ENCODE data around the gene TXNRD1.
"Not testable (repeated sequence)": the region's sequence is repeated elsewhere in the genome, so short reads cannot be mapped to it uniquely, and the experiment has no call there.

TXNRD1 gene

DNA sequence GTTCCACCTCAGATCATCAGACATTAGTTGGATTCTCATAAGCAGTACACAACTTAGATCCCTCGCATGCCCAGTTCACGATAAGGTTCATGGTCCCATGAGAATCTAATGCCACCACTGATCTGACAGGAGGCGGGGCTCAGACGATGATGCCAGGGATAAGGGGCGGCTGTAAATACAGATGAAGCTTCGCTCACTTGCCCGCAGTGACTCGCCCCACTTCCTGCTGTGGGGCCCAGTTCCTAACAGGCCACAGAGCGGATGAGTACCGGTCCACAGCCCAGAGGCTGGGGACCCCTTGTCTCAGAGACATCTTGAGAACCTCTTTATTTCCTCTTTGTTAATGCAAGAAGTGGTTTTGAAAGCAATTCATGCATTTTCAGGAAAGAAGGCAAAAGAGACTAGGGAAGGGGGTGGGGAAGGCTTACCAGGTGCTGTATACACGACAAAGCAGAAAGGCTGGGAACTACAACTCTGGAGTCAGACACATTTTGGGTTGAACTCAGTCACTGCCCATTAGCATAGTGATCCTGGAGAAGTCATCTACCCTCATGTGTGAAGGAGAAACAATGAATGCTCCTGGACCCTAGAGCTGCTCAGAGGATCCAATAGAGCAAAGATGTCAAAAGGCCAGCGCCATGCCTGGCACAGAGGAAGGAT, 156.6 kb downstream of the TXNRD1 start:
- DNase-seq (ENCODE audit: low read depth) = no peak

DNA sequence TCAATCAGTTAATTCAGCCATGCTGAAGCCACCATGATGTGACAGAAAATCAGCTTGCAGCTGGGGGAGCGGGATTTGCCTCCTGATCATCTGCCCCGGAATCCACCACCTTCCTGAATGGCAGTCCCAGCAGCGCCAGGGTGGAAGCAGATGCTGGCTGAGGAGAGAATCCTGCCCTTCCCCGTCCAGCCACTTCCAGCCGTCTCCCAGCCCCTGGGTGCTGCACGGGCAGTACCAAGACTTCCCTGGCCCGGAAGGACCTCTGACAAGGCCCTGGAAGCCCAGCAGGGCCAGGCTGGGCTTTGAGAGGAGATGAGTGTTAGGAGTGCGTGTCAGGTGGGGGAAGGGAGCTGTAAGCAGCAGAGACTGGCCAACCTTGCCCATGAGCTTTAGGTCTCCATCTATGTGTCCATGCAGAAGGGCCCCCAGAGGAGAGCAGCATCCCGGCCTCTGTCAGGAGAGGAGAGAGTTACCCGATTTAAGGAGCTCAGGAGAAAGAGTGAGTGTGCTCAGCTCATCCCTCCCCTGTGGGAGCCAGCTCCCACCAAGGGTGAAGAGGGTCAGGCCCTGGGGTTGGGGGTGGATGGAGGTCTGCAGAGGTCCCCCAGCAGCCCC, 157.2 kb downstream of the TXNRD1 start:
- DNase-seq (ENCODE audit: low read depth) = no peak

DNA sequence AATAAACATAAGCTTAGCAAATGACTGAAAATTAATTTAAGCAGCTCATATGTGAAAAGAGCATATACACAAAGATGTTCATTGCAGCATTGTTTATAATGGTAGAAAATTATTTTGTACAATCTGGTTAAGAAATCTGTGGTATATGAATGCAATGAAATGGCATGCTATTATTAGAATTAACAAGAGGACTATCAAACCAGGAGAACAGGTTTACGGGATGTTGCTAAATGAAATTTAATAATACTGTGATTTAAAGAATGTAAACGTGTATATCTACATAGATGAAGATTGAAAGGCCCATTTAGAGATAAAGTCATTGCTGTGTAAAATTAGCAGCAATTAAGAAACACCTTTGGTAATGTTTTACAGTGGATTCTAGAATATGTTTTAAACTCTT, 158.5 kb downstream of the TXNRD1 start:
- DNase-seq (ENCODE audit: low read depth) = no peak

DNA sequence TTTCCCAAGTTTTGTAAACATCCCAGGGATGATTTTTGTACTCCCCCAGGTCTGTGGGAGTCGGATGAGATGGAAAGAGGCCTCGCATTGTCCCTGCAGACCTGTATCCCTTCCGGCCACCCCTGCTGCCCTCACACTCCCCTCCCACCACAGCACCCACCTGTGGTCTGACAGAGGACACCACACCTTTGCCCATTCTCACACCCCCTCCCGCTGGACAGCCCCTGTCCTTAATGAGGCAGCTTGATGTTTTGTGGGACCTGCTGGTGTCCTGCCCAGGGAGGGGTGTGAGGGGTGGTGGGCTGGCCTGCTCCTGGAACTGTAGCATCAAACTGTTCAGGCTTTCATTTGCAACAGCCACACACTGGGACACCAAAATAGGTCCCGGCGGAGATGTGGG, 159.2 kb downstream of the TXNRD1 start:
- no peak for DNase-seq (ENCODE audit: low read depth)

DNA sequence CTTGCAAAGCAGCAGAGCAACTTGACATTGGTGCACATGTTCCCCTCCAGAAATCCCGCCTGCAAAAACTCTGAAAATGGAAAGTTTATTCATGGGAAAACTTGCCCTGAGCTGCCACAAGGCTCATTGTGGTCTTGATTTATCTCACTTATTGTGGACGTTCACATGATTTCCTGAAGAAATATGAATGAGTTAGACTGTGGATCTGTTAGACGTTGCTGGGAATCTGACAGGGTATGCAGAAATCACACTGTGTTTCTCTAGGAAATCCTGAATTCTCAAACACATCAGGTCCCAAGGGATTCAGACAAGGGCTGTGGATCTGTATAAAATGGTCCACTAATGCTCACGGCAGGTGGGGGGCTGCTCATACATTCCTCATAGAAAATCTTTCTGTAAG, 160.2 kb downstream of the TXNRD1 start:
- DNase-seq (ENCODE audit: low read depth) = no peak

DNA sequence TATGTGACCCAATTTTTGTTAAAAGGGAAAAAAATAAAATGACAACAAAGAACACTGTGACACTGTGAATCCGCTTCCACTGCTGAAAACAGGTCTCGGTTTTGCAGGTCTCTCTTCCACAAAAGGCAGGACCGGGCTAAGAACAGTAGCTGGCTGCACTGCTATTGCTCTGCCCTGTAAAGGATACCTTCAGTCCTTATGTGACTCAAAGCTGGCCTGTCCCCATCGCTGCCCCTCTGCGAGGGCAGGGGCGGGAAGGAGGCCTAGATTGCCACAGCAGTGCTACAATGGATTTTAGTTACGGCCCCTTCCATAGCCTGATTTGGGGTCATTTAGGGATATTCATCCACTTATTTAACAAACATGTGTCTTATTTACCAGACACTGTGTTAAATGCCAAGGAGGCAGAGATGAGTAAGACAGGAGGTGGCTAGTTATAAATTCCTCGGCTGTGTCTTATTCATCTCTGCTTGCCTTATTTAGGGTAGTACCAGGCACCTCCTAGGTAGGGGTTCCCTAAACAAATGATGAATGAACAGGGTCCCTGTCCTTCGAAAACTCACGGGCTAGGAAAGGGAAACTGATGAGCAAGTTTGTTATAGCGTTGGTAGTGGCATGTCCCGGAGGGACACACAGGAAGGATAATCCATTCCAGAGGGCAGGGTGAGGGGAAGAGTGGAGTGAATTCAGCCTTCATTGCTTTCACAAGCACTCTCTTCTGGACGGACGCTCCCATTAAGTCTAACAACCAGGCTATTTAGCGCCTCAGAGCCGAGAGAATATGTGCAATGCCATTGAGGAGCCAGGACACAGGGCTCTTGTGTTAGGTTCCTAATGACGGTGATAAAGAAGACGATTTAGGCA, 161.3 kb downstream of the TXNRD1 start:
- no peak for DNase-seq (ENCODE audit: low read depth)

DNA sequence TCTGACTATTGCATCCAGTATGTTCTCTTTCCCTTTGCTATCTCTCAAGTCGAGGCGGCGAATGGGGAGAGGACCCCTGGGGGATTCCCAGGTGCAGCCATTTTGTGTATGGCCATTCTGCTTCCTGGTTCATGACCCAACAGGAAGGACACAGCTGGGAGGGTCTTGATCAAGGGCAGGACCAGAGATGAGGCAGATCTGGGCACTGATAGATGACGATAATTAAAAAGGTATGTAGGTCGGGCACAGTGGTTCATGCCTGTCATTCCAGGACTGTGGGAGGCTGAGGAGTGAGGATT, 161.9 kb downstream of the TXNRD1 start:
- no peak for DNase-seq (ENCODE audit: low read depth)

DNA sequence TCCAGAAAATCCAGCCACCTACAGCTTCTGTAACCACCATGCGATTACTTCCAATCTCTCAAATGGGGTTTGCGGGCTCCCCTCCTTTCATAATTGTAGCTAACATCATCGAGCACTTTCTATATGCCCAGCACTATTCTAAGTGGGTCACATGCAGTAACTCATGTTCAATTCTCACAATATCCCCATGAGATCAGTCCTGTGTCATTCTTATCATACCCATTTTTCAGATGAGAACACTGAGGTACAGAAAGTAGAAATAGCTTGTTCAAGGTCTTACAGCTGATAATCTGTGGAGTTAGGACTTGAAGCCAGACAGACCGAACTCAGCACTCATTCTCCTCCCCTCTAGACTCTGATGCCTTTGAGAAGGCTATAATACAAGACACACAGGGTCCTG, 162.8 kb downstream of the TXNRD1 start:
- no peak for DNase-seq (ENCODE audit: low read depth)

DNA sequence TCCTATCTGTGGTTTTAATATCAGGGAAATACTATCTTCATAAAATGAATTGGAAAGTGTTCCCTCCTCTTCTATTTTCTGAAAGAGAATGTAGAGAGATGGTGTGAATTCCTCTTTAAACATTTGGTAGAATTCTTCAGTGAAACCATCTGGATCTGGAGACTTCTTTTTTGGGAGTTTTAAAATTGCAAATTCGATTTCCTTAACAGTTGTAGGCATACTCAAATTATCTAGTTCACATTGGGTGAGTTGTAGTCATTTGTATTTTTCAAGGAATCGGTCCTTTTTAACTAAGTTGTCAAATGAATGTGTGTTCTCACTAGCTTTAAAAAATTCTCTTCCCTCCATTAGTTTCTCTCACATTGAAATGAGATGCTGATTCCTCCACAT, 165.8 kb downstream of the TXNRD1 start:
- no peak for DNase-seq (ENCODE audit: low read depth)

DNA sequence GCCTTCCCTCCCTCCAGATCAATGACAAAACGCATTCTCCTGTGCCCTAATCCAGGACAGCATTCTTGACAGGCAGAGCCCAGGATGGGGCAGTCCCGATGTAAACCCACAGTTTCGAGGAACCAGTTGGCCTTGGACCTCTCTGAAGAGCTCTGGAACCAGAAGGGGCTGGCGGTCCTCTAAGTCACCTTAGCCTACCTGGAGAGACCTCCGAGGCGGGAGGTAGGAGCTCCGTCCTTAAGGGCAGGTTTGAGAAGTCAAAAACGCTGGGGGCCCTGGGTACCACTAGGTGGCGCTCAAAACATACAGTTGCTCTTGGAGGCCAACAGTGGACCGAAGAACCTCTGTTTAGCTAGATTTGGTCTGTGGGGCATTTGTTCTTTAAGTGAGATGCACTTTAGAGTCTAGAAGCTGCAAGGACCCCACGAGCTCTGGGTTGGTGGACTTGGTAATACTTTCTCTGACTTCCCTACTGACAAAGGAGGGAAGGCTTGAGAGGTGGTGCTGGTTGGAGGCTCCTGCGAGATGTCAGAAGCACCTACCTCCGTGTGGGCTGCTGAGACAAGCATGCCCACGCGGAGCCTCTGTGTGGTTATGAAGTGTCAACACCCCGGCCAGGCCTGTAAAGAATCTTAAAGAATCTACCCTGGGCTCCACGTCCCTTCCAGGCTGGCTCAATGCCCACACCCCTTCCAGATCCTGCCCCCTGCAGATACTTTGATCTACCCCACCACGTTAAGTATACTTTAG, 166.3 kb downstream of the TXNRD1 start:
- peak; percentile 58 for DNase-seq (ENCODE audit: low read depth)

DNA sequence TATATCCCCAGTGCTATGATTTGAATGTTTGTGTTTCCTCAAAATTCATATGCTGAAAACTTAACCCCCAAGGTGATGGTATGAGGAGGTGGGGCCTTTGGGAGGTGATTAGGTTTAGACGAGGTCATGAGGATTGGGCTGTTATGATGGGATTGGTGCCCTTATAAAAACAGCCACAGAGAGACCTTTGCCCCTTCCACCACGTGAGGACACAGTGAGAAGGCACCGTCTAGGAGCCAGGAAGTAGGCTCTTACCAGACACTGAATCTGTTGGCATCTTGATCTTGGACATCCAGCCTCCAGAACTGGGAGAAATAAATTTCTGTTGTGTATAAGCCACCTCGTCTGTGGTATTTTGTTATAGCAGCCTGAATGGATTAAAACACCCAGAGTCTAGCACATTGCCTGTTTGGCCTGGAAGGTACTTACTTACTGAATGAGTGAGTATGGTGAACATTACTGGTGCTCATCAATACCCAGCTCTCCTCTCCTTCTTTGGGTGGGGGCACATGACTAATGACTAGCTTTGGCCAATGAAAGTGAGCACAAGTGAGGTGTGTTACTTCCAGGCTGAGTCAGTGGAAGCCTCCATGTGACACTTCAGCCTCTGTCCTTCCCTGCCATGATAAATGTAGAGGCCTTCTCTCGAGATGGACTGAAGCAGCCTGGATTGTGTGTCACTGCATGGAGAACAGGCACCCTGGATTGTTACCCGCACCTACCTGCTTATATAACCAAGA, 168.7 kb downstream of the TXNRD1 start:
- no peak for DNase-seq (ENCODE audit: low read depth)

DNA sequence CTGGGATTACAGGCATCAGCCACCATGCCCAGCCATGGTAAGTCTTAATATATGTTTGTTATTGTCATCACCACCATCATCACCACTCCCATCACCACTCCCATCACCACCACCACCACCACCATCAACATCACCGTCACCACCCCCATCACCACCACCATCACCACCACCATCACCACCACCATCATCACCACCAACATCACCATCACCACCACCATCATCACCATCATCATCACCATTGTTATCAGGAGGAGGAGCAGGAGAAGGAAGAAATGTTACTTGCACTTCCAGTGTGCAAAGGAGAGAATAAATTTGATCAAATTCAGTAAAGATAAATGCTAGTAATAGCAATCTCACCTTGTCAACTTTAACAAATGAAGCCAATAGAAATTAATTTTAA, 169.9 kb downstream of the TXNRD1 start:
- no peak for DNase-seq (ENCODE audit: low read depth)

DNA sequence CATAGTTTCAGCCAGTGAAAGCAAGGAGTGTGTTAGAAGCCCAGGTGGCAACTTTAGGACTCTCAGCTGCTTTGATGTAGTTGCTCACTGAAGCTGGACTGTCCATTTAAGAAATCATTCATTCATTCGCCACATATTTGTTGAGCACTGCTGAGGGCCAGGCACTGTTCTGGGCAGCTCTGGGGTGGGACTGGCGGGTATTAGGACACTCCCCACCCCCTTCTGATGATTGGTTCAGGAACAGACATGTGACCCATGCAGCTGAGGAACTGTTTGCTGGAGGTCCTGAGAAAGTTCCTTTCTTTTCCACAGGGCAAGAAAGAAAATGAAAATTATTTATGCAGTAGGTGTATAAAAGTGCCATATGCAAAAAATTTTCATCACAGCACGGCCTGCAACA, 170.9 kb downstream of the TXNRD1 start:
- DNase-seq (ENCODE audit: low read depth) = no peak

DNA sequence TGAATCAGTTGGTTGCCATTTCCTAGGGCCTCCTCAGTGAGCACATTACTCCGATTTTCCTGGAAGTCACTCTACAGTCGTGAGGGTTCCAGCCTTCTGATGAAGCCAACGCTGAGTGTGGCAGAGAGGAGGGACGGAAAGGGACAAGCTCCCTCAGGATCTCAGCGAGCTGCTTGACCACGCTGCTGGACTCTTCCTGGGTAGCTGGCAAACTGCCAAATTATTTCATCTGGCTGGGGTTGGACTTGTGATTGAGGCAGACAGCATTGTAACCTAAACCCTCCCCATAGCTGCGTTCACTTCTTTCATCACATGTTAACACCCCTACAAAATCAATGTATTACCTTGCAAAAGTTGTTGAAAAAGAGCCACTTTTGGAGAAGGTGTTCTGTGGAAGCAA, 171.6 kb downstream of the TXNRD1 start:
- DNase-seq (ENCODE audit: low read depth) = no peak

DNA sequence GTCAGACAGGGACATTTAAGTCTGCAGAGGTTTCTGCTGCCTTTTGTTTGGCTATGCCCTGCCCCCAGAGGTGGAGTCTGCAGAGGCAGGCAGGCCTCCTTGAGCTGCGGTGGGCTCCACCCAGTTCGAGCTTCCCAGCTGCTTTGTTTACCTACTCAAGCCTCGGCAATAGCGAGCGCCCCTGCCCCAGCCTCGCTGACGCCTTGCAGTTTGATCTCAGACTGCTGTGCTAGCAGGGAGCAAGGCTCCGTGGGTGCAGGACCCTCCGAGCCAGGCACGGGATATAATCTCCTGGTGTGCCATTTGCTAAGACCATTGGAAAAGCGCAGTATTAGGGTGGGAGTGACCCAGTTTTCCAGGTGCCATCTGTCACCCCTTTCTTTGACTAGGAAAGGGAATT, 178.5 kb downstream of the TXNRD1 start:
- not testable (repeated sequence) for DNase-seq (ENCODE audit: low read depth)

Data from stimulated activated CD8-positive, alpha-beta memory T cell treated with anti-CD3 and anti-CD28 coated beads, Interleukin-15, amount 100 ng/mL, for 24 hours (primary cell).